Retinal pigment epithelial cell (primary cell): ENCODE data around the gene ACOT13.

Experiments
- DNase-seq: peaks from one replicate; pipeline ENCODE4 v3.0.0-alpha.2; 2010; ENCODE audit warnings: low read depth
- H3K4me3 ChIP-seq: 2 replicates; pipeline ENCODE4 v1.5.1; 2011; ENCODE audit warnings: mild to moderate bottlenecking, low read length, control low read depth, moderate library complexity
- CTCF ChIP-seq: conservative IDR thresholded peaks from 2 replicates; pipeline ENCODE4 v1.5.1; 2011; ENCODE audit warnings: low read depth, low read length, control low read depth, inconsistent platforms

The ACOT13 gene

GRCh38 chr6:24689964-24690363 lies 23.1 kb downstream of the ACOT13 start:
- no peak overlapping the region for H3K4me3 ChIP-seq
- no peak for DNase-seq
- no peak for TF ChIP-seq CTCF

GRCh38 chr6:24690593-24690992 lies 23.7 kb downstream of the ACOT13 start:
- no peak for DNase-seq
- no peak for TF ChIP-seq CTCF
- H3K4me3 ChIP-seq = no peak overlapping the region

- no peak for TF ChIP-seq CTCF
- no peak overlapping the region for H3K4me3 ChIP-seq
- no peak for DNase-seq
Measured at GRCh38 chr6:24691550-24691949, 24.7 kb downstream of the ACOT13 start.

- TF ChIP-seq CTCF = no peak
- DNase-seq = no peak
- no peak overlapping the region for H3K4me3 ChIP-seq
Measured at GRCh38 chr6:24692003-24692402, 25.1 kb downstream of the ACOT13 start.

GRCh38 chr6:24692415-24692814 lies 25.5 kb downstream of the ACOT13 start:
- H3K4me3 ChIP-seq = no peak overlapping the region
- DNase-seq = no peak
- TF ChIP-seq CTCF = no peak

GRCh38 chr6:24692848-24693592 lies 26.1 kb downstream of the ACOT13 start:
- no peak overlapping the region for H3K4me3 ChIP-seq
- no peak for TF ChIP-seq CTCF
- no peak for DNase-seq

GRCh38 chr6:24694198-24694597 lies 27.3 kb downstream of the ACOT13 start:
- TF ChIP-seq CTCF = no peak
- H3K4me3 ChIP-seq = no peak overlapping the region
- no peak for DNase-seq
